Subcutaneous adipose tissue (tissue), 4 donors: Measurements from ENCODE around the gene CES4A. TPM values are rescaled to one million over a fixed set of nuclear protein-coding genes. Genes with fewer than 3 reads are reported as not detected.

ENCODE experiments used
- CTCF ChIP-seq: fragments of 450-650 bp; IDR thresholded peaks from one replicate; pipeline ENCODE4 v1.5.1; 2016; ENCODE audit warnings: low read depth, mild to moderate bottlenecking, control low read depth, antibody characterized with exemption, moderate library complexity
- total RNA-seq, 4 donors: library from RNA; depleted of rRNA; stranded (reverse); fragments of >200 nt; gene quantifications; one replicate each; pipeline ENCODE4 v1.1.0, GENCODE V29; 2016

Gene CES4A
- total RNA-seq, 4 donors from 2014 or later, result 5.4 to 25.2 (median 6.6) TPM

- TF ChIP-seq CTCF, result no peak
These were observed 41.8 kb upstream of the CES4A start for GRCh38 chr16:66946541-66946940.

DNA sequence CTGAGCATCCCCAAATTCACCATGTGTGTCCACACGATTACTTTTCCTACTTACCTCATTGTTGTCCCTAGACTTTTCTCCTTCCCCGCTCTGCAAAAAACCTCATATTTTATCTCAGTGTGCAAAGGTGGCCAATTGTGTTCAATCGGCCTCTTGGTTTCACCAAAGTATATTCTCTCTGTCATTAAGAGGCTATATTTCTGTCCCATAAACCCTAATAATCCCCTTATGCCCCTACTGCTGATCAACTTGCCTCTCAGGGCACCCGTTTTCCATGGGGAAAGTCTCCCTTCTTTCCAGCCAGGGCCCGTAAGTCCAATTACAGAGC is 41.5 kb upstream of the CES4A start:
- TF ChIP-seq CTCF, result no peak

DNA sequence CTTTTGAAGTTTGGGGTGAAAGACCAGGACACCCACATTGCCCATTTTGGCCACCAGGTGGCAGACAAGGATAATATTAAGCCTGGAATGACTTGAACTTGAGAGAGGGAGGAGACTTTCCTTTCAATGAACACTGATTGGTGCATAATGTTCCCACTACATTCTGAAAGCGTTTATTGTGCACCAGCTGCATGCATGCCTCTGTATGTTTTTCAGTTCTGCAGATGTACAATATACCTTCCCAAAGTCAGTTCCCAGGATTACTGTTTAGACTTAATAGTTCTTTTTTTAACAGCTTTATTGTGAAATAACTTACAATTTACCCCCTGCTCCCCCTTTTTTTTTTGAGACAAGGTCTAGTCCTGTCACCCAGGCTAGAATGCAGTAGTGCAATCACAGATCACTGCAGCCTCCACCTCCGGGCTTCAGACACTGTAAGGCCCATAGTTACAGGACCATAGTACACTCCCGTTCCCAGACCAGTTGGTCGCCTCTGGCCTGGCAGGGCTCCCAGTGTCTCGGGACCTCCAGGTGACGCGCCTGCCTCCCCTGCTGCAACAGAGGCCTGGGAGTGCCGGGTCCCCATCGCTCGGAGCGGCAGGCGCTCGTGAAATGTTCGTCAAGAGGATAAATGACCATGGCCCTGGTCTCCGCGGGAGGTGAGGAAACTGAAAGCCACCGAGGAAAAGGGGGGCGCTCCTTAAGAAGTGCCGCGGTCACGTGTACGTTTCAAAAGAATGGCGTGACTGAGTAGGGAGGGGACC is 40.9 kb upstream of the CES4A start:
- TF ChIP-seq CTCF, result no peak

GRCh38 chr16:66948134-66948836 is 40.1 kb upstream of the CES4A start:
- no peak for TF ChIP-seq CTCF

- TF ChIP-seq CTCF, result no peak
These were observed 39.6 kb upstream of the CES4A start for GRCh38 chr16:66948837-66949225.

- TF ChIP-seq CTCF, result no peak
These were observed 38.9 kb upstream of the CES4A start for GRCh38 chr16:66949472-66949871.

DNA sequence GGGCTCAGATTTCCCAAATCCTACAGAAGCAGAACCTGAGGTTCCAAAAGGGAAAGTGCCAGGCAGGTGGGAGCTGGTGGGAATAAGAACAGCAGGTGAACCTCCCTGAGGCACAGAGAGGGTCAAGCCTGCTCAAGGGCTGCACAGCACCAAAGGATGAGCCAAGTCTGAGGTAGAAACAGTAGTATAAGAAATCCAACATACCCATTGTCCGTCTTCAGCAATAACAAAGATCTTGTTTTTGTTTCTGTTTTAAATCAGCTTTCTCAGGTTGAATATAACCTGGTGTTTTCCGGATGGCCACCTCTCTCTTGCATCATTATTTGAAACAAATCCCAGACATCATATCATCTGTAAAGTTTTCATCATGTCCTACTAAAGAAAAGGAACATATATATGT is 38.0 kb upstream of the CES4A start:
- no peak for TF ChIP-seq CTCF
